ENCODE data around the gene SPDEF.

The SPDEF gene

GRCh38 chr6:34512738-34513115, 43.4 kb downstream of the SPDEF start:
- DNase-seq: no peak

DNA sequence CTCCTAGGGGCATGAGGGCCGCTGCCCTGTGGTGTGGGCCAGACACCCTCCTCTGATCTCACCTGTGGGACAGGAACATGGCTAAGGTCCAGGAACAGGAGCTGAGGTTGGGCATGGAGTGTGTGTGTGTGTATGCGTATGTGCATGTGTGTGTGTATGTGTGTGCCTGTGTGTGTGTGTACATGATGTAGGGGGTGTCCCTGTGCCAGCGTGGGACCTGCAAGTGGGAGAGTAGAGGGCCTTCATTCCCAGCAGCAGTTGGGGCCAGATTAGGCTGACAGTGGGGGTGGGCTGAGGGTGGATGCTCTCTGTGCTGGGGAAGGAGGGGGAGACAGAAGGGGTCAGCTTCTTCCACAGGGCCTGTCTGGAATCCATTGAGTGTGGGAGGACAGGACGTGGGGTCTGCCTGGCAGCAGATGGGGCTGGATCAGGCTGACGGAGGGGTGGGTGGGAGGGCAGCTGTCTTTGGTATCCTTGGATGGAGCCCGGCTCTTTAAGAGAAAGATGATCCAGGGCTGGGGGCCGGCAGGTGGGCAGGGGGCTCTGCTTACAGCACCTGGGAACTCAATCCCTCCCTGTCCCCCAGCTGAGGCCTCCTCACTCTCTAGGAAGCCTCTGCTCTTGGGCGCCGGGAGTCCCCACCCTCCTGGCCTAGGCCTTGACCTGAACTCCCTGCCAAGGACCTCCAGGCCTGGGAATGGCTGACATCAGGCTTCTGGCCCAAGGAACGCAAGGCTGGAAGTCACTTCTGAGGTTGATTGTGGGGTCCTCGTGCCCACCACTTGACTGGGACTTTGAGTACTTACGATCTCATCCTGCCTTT, 44.0 kb downstream of the SPDEF start:
- no peak for DNase-seq

DNA sequence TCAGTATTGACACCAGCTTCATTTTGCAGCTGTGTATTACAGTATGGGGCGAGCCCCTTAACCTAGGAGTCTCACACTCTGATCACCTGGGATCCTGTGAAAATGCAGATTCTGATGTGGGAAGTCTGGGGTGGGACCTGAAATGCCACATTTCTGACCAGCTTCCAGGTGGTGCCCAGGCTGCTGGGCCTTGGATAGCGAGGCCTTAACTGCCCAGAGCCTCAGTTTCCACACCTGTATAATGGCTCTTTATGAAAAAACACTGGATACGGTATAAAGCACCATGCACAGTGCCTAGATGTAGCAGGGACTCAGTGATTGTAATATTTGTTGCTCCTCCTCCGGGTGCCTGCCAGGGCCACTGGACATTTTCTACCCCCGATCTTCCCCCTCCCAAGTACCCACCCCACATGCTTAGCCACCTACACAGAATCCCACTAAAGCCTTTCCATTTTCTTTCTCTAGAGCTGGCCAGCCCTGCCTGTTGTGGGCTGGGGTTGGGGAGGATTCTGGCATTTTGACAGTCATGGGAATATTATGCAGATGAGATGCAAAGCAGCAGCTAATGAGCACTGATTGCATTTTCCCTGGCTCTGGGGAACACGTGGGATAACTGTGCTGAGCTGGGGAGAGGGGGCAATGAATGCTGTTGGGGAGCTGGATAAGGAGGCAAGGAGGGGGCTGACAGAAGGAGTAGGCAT, 44.8 kb downstream of the SPDEF start:
- no peak for DNase-seq

DNA sequence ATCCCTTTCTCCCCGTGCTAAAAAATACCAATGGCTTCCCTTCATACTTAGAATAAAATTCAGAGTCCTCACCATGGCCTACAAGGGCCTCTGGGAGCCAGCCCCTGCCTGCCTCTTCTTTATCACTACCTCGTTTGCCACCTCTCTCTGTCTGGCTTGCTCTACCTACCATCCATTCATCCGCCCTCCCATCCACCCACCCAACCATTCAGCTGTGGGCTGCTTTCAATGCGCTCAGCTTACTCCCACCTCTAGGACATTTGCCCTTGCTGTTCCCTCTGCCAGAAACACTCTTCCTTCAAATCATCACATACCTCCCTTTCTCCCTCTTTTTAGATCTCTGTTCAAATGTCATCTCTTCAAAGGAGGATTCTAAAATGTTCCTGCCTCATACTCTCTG, 45.8 kb downstream of the SPDEF start:
- DNase-seq: no peak

- DNase-seq: no peak
Observed at GRCh38 chr6:34509782-34510181, 46.3 kb downstream of the SPDEF start.

DNA sequence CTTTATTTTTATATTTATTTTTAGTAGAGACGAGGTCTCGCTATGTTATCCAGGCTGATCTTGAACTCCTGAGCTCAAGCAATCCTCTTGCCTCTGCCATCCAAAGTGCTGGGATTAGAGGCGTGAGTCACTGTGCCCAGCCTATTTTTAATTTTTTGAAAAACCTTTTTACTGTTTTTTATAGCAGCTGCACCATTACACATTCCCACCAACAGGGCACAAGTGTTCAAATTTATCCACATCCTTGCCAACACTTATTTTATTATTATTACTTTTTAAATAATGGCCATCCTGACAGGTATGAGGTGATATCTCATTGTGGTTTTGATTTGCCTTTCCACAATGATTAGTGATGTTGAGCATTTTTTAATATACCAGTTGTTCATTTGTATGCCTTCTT, 47.7 kb downstream of the SPDEF start:
- DNase-seq: no peak

GRCh38 chr6:34506718-34507117, 49.4 kb downstream of the SPDEF start:
- no peak for DNase-seq

DNA sequence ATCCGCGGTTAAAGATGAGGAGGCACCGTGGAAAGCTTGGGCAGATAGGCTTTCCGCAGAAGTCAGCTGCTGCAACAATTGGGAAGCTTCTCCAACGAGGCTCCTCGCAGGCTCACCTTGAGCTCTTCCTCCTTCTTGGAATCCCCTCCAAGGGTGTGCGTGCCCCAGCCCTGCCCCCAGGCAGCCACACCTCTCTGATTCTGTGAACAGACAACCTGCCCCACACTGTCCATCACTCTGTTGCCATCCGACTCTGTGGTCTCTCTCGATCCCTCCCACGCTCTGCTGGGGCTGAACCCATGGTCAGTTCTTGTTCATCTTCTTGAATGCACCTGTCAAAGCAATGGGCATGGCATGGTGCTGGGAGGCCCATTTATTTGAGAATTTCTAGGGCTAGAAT, 58.7 kb downstream of the SPDEF start:
- no peak for DNase-seq

GRCh38 chr6:34496103-34496685, 59.9 kb downstream of the SPDEF start:
- DNase-seq: no peak

DNA sequence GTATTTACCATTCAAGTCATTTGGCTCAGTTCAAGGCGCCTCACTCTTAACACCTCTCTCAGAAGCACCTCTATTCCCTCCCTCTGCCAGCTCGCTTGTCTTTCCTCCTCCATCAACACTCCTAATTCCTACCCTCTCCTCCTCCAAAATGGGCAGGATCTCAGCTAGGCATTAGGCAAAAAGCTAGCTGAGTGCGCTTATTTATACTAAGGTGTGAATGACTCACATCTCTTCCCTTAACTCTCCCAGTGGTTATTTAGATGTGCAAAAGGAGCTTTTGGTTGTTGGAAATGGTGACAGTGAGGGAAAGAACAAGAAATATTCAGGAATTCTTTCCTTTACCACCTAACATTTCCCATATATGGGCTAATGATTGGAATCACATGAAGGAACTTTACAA, 61.2 kb downstream of the SPDEF start:
- no peak for DNase-seq

GRCh38 chr6:34493344-34493743, 62.8 kb downstream of the SPDEF start:
- no peak for DNase-seq

DNA sequence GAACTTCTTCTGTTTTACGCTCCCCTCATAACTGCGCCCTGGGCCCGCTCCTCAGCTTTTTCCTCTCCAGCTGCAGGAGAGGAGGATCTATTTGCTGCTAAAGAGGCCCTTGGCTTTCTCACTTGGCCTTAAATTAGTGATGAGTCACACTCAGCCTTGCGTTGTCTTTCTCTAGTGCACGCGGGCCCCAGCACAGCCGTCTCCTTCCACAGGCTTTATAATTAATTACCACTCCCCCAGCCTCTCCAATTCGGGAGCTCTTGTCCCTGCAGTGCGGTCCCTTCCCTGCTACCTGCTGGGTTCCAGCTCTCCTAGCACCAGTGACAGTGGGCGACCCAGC, 65.1 kb downstream of the SPDEF start:
- no peak for DNase-seq

DNA sequence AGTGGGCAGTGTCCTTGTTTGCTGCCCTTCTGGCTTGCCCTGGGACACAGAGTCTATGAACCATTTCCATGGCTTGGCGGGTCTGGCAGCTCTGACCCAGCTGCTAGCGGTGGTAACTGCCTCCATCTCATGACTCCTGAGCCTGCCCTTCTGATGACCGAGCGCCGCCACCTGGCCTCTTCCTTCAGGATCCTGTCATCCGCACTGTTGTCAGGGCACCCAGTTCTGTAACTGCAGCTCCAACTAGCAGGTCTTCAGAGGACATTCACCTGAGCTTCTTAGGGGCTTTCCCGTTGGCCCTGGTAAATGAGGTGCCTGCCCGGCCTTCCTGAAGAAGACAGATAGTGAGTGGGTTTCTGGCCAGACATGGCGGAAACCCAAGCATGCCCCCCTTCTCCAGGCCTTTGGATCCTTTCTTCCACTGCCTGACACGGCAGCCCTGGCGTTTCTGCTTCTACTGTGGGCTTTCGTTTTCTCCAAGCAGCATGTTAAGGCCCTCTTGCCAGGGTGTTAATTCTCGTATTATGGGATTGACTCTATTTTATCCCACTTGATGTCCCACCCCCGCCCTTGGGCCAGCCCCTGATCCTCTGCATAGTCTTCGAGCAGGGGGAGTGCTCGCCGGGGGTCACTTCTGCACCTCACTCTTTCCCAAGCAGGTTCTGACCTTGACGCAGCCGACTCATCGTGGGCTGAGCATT, 65.6 kb downstream of the SPDEF start:
- DNase-seq: no peak

- no peak for DNase-seq
Observed at GRCh38 chr6:34489207-34489805, 66.8 kb downstream of the SPDEF start.

All from stimulated activated CD4-positive, alpha-beta T cell treated with anti-CD3 and anti-CD28 coated beads, Interleukin-1b, Interleukin-23, amount 100 ng/mL, for 48 hours (primary cell).